Adrenal gland (tissue), 12 donors: ENCODE results near the gene FARP1. TPM values are rescaled to one million over a fixed set of nuclear protein-coding genes. Genes with fewer than 3 reads are reported as not detected.
A peak's percentile ranks its signal among the peaks of the same experiment; 100 is the strongest.

Experiments
- DNase-seq, 7 donors: peaks; one replicate each; pipeline ENCODE4 v3.0.0-alpha.2; 2019 to 2020
- H3K27ac ChIP-seq, 5 donors: fragments of 200-600 bp; sonication (generic) in 4 of 5; 1 replicate in 3 of 5; 2 replicates in 2 of 5; pipeline versions ENCODE4 v1.5.1 to v1.8.0; 2016 to 2020; ENCODE audit warnings: mild to moderate bottlenecking in 1 of 5
- H3K27me3 ChIP-seq: fragments of 200-600 bp; 2 replicates; pipeline ENCODE4 v1.8.0; 2021
- H3K36me3 ChIP-seq, 2 donors: fragments of 200-600 bp; replicated peaks in 1 of 2; 1 replicate in 1 of 2; 2 replicates in 1 of 2; pipeline versions ENCODE4 v1.5.1 to v1.8.0; 2018 to 2022
- H3K4me1 ChIP-seq, 2 donors: fragments of 200-600 bp; replicated peaks in 1 of 2; 1 replicate in 1 of 2; 2 replicates in 1 of 2; pipeline versions ENCODE4 v1.5.1 to v1.8.0; 2018 to 2021
- H3K4me3 ChIP-seq, 4 donors: fragments of 200-600 bp; sonication (generic) in 3 of 4; one replicate each; pipeline ENCODE4 v1.5.1; 2016 to 2018
- H3K9me3 ChIP-seq, 3 donors: fragments of 200-600 bp; sonication (generic) in 1 of 3; replicated peaks in 1 of 3; 1 replicate in 2 of 3; 2 replicates in 1 of 3; pipeline versions ENCODE4 v1.5.1 to v1.8.0; 2016 to 2021
- POLR2A ChIP-seq, 2 donors: fragments of 450-650 bp; IDR thresholded peaks; one replicate each; pipeline ENCODE4 v1.6.1; 2017; ENCODE audit warnings: antibody characterized with exemption in 2 of 2, mild to moderate bottlenecking in 2 of 2, moderate library complexity in 1 of 2
- WGBS, 4 donors: extraction: QIAGEN DNeasy Blood & Tissue Kit in 2 of 4; methylation state at CpG; one replicate each; pipeline versions ENCODE4 v1.1.5 to v1.1.7; 2013 to 2017; 5-methylcytosine and 5-hydroxymethylcytosine counted together
- intact Hi-C, 2 donors: fragments of 100-400 bp; cut with DNase I; formaldehyde crosslinking; loops; one replicate each; pipeline versions ENCODE4 v1.14.1 to v1.15.0; 2022 to 2023
- polyA plus RNA-seq, 3 donors: library from polyadenylated mRNA; stranded (reverse); fragments of 200-250 nt in 2 of 3; fragments of 350-450 nt in 1 of 3; fragmentation: Illumina TruSeq in 1 of 3; extraction: RNeasy Lipid Tissue Mini Kit (QIAGEN cat#74804) in 1 of 3; gene quantifications; one replicate each; pipeline ENCODE4 v1.2.3, GENCODE V29; 2013 to 2014
- total RNA-seq, 9 donors: library from RNA; depleted of rRNA in 4 of 9; stranded (reverse); fragments of >200 nt in 4 of 9; fragments of 120-200 nt in 1 of 9; fragmentation: NEBNext Ultra II Directional in 1 of 9; extraction: Animal tissue kit (Norgen Biotek cat#: 25700) in 1 of 9; gene quantifications; one replicate each; pipeline versions ENCODE4 v1.1.0 to v1.2.4, GENCODE V29; 2013 to 2023
- TF ChIP-seq, protein P1 (sequence below), 6 experiments: fragments of 450-650 bp in 4 of 6; fragments of 200-600 bp in 2 of 6; sonication (generic) in 1 of 6; IDR thresholded peaks; 1 replicate in 5 of 6; 2 replicates in 1 of 6; pipeline versions ENCODE4 v1.5.1 to v1.8.0; 2016 to 2021; ENCODE audit warnings: antibody characterized with exemption in 6 of 6, mild to moderate bottlenecking in 2 of 6, moderate library complexity in 1 of 6
- donor health status: healthy with polysubstance abuse.
- donor health status: Bipolar disorder and iron deficiency.
- donor health status: DM: yes; HTN: yes; CAD: no.
- donor health status: DM: no; HTN: no; CAD: no.
- donor health status: DM: no; HTN: no; CAD: no.
- donor health status: DM: yes; HTN: yes; CAD: no.

The FARP1 gene
- total and polyA plus RNA-seq, 12 donors: 27.1 to 304 (median 71.6) TPM

DNA sequence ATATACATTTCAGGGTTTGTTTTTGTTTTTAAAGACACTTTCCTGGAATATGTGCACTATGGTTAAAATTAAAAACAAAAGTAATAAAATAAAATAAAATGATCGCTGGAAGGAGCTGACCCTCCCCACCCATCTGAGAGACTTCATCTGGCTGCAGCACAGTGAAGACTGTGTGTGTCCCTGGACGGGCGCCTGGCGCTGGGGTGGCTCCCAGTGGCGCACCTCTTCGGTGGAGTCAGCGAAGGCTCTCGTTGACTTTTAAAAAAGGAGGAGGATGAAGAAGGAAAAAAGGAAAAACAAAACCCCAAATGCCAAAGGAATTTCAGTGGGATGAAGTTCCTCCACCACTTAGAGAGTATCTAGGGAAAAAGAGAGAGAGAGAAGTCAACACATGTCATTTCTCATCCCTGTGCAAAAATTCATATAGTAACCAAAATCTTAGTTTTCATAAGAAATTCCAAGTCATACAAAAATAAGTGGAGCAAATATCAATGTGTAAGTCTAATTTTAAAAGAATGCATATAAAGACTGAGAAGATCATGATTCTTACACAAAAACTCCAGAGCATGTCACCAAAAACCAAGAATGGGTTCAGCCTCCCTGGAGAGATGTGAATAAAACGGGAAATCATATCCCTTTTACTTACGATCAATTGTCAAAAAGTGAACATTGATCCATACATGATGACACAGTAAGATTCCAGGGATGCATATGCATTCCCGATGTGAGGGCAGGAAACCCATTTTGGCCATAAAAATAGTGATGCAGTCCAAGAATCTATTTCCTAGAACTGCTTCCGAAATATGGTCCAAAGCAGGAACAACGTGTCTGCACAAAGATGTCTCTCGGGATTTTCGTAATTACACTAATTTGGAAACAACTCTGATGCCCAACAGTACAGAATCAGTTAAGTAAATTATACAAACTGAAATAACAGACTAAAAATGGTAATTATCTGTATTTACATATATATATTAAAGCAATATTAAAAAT lies 310.3 kb downstream of the FARP1 start:
- no peak for DNase-seq
- no peak for TF ChIP-seq POLR2A (IDR thresholded peaks at IDR 0.05)
- TF ChIP-seq, protein P1, sequence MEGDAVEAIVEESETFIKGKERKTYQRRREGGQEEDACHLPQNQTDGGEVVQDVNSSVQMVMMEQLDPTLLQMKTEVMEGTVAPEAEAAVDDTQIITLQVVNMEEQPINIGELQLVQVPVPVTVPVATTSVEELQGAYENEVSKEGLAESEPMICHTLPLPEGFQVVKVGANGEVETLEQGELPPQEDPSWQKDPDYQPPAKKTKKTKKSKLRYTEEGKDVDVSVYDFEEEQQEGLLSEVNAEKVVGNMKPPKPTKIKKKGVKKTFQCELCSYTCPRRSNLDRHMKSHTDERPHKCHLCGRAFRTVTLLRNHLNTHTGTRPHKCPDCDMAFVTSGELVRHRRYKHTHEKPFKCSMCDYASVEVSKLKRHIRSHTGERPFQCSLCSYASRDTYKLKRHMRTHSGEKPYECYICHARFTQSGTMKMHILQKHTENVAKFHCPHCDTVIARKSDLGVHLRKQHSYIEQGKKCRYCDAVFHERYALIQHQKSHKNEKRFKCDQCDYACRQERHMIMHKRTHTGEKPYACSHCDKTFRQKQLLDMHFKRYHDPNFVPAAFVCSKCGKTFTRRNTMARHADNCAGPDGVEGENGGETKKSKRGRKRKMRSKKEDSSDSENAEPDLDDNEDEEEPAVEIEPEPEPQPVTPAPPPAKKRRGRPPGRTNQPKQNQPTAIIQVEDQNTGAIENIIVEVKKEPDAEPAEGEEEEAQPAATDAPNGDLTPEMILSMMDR (IDR thresholded peaks at IDR 0.05): no peak
- Histone ChIP-seq H3K4me1 (peaks cover 6 to 19% of the 10 kb centered on the region in 2 donors), H3K36me3 (peaks cover 0 to 29% of the 10 kb centered on the region in 2 donors), H3K27me3 (no peaks in the 10 kb centered on the region), H3K9me3 (no peaks in the 10 kb centered on the region), H3K27ac (no peak overlapping the region), H3K4me3 (no peak overlapping the region)
- intact Hi-C loops: loop anchor here in 1 of 2 donors (10.0 kb wide), 1 partner anchor 132 kb away; no protein-coding TSS in a partner anchor
- WGBS, 4 donors: 81 to 87% (median 84%) methylated on average over 15 of the region's 15 CpGs

- Histone ChIP-seq H3K9me3 (no peaks in the 10 kb centered on the region), H3K27ac (peak overlapping the region in 4 of 5 donors; percentile 40 to 75 (median 68)), H3K4me1 (peaks cover 6 to 19% of the 10 kb centered on the region in 2 donors), H3K36me3 (peaks cover 0 to 25% of the 10 kb centered on the region in 2 donors), H3K27me3 (no peaks in the 10 kb centered on the region), H3K4me3 (no peak overlapping the region)
- 17 to 22% (median 18%) methylated on average over 7 of the region's 7 CpGs for WGBS, 4 donors
- TF ChIP-seq, protein P1 (IDR thresholded peaks at IDR 0.05): no peak
- peak in 1 of 2 donors; percentile 42 for TF ChIP-seq POLR2A (IDR thresholded peaks at IDR 0.05)
- DNase-seq: peak in 3 of 7 donors; percentile 45 to 49 (median 48)
- intact Hi-C loops: loop anchor here in 1 of 2 donors (10.0 kb wide), 1 partner anchor 130 kb away; no protein-coding TSS in a partner anchor
These were observed 311.5 kb downstream of the FARP1 start for GRCh38 chr13:98454389-98454881.

- 87 to 100% (median 92%) methylated on average over 4 to 6 of the region's 6 CpGs for WGBS, 4 donors
- peaks cover 0 to 37% of the 10 kb centered on the region in 2 donors for H3K36me3 ChIP-seq
- no peak overlapping the region for H3K27ac ChIP-seq
- TF ChIP-seq POLR2A (IDR thresholded peaks at IDR 0.05): no peak
- TF ChIP-seq, protein P1 (IDR thresholded peaks at IDR 0.05): no peak
- H3K27me3 ChIP-seq: no peaks in the 10 kb centered on the region
- H3K9me3 ChIP-seq: no peaks in the 10 kb centered on the region
- H3K4me3 ChIP-seq: no peak overlapping the region
- H3K4me1 ChIP-seq: peaks cover 6 to 15% of the 10 kb centered on the region in 2 donors
- intact Hi-C loops: loop anchor here in 1 of 2 donors (10.0 kb wide), 1 partner anchor 128 kb away; no protein-coding TSS in a partner anchor
- peak in 1 of 7 donors; percentile 10 for DNase-seq
These were observed 313.5 kb downstream of the FARP1 start for GRCh38 chr13:98456413-98456845.

DNA sequence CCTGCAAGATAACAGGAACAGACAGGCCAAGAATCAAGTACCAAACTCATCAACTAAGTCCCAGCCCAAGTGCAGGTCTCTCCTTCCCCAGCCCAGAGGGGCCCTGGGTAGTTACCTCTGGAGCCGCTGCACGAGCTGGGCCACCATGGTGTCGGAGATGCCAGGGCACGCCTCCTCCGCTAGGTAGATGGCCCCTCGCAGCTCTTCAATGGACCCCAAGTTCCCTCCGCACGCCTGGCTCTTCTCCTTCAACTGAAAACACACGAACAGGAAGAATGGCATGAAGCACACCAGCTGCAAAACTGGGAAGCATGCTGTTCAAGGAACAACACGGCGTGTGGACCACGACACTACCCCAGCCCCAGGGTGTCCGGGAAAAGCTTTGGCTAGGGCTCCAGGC lies 314.2 kb downstream of the FARP1 start:
- WGBS, 4 donors: 93 to 95% (median 94%) methylated on average over 11 to 13 of the region's 13 CpGs

More for the DNA sequence above, 314.2 kb downstream of the FARP1 start:
- intact Hi-C loops: loop anchor here in 1 of 2 donors (10.0 kb wide), 1 partner anchor 128 kb away; no protein-coding TSS in a partner anchor
- Histone ChIP-seq H3K4me3 (no peak overlapping the region), H3K4me1 (peaks cover 6 to 15% of the 10 kb centered on the region in 2 donors), H3K9me3 (no peaks in the 10 kb centered on the region), H3K27ac (no peak overlapping the region), H3K36me3 (peaks cover 0 to 40% of the 10 kb centered on the region in 2 donors), H3K27me3 (no peaks in the 10 kb centered on the region)
- DNase-seq: peak in 1 of 7 donors; percentile 11
- TF ChIP-seq POLR2A (IDR thresholded peaks at IDR 0.05): no peak
- TF ChIP-seq, protein P1 (IDR thresholded peaks at IDR 0.05): no peak
